Neuronal stem cell (in vitro differentiated cells): ENCODE measurements around the gene CLDN6.

ENCODE experiments used
- DNase-seq: peaks from one replicate; pipeline ENCODE4 v3.0.0-alpha.2; 2013; ENCODE audit warnings: low spot score
- H2AFZ ChIP-seq: one replicate; pipeline ENCODE4 v1.6.1; 2013; ENCODE audit warnings: mild to moderate bottlenecking, low read length, inconsistent platforms
- H2AK5ac ChIP-seq: 2 replicates; pipeline ENCODE4 v1.6.1; 2013; ENCODE audit warnings: low read depth, mild to moderate bottlenecking, inconsistent platforms, low read length, moderate library complexity, mixed read lengths
- H2BK120ac ChIP-seq: 2 replicates; pipeline ENCODE4 v1.6.1; 2013; ENCODE audit warnings: low read depth, mild to moderate bottlenecking, inconsistent platforms, low read length, moderate library complexity, mixed read lengths
- H2BK12ac ChIP-seq: one replicate; pipeline ENCODE4 v1.6.1; 2013; ENCODE audit warnings: low read length, inconsistent platforms
- H2BK15ac ChIP-seq: 2 replicates; pipeline ENCODE4 v1.6.1; 2013; ENCODE audit warnings: mild to moderate bottlenecking, low read length, inconsistent platforms, mixed read lengths
- H2BK5ac ChIP-seq: one replicate; pipeline ENCODE4 v1.6.1; 2013; ENCODE audit warnings: inconsistent platforms, mild to moderate bottlenecking, low read length, moderate library complexity
- H3K14ac ChIP-seq: one replicate; pipeline ENCODE4 v1.6.1; 2013; ENCODE audit warnings: low read length, inconsistent platforms
- H3K18ac ChIP-seq: 2 replicates; pipeline ENCODE4 v1.6.1; 2013; ENCODE audit warnings: low read length, inconsistent platforms
- H3K23ac ChIP-seq: 2 replicates; pipeline ENCODE4 v1.6.1; 2013; ENCODE audit warnings: low read depth, mild to moderate bottlenecking, mixed read lengths, low read length, inconsistent platforms; ENCODE audit not compliant: poor library complexity
- H3K27ac ChIP-seq: replicated peaks from 3 replicates; pipeline ENCODE4 v1.5.1; 2013; ENCODE audit warnings: low read length, inconsistent platforms
- H3K27me3 ChIP-seq, 3 experiments: 2 replicates each; pipeline ENCODE4 v1.6.1; 2013; ENCODE audit warnings: low read length in 3 of 3, mild to moderate bottlenecking in 2 of 3, inconsistent platforms in 1 of 3, low read depth in 1 of 3, mixed read lengths in 1 of 3, moderate library complexity in 1 of 3; ENCODE audit not compliant: control insufficient read depth in 3 of 3, insufficient read depth in 3 of 3
- H3K36me3 ChIP-seq, 2 donors: replicated peaks in 1 of 2; 2 replicates each; pipeline ENCODE4 v1.6.1; 2013; ENCODE audit warnings: low read length in 2 of 2; ENCODE audit not compliant: control insufficient read depth in 2 of 2, insufficient read depth in 2 of 2
- H3K4ac ChIP-seq: 2 replicates; pipeline ENCODE4 v1.6.1; 2013; ENCODE audit warnings: inconsistent platforms, mild to moderate bottlenecking, low read length, moderate library complexity
- H3K4me1 ChIP-seq, 2 donors: 1 replicate in 1 of 2; 2 replicates in 1 of 2; pipeline ENCODE4 v1.6.1; 2013; ENCODE audit warnings: low read length in 2 of 2, low read depth in 1 of 2; ENCODE audit not compliant: control insufficient read depth in 2 of 2, insufficient read depth in 1 of 2
- H3K4me2 ChIP-seq: one replicate; pipeline ENCODE4 v1.6.1; 2013; ENCODE audit warnings: mild to moderate bottlenecking, low read length, inconsistent platforms; ENCODE audit not compliant: insufficient read depth, poor library complexity, severe bottlenecking
- H3K4me3 ChIP-seq, 2 donors: 2 replicates each; pipeline ENCODE4 v1.5.1; 2013; ENCODE audit warnings: low read length in 2 of 2, mild to moderate bottlenecking in 2 of 2, inconsistent platforms in 1 of 2, moderate library complexity in 1 of 2
- H3K79me1 ChIP-seq: one replicate; pipeline ENCODE4 v1.6.1; 2013; ENCODE audit warnings: low read depth, mild to moderate bottlenecking, inconsistent platforms, low read length, moderate library complexity
- H3K9ac ChIP-seq: one replicate; pipeline ENCODE4 v1.6.1; 2013; ENCODE audit warnings: mild to moderate bottlenecking, low read depth, low read length, inconsistent platforms; ENCODE audit not compliant: poor library complexity
- H3K9me3 ChIP-seq, 2 donors: replicated peaks in 1 of 2; 2 replicates each; pipeline versions ENCODE3 to v1.6.1; 2013; ENCODE audit warnings: low read length in 2 of 2, mild to moderate bottlenecking in 2 of 2, inconsistent platforms in 1 of 2, low read depth in 1 of 2, mixed read lengths in 1 of 2, moderate library complexity in 1 of 2; ENCODE audit not compliant: control insufficient read depth in 2 of 2, insufficient read depth in 1 of 2
- H4K8ac ChIP-seq: one replicate; pipeline ENCODE4 v1.6.1; 2013; ENCODE audit warnings: low read depth, mild to moderate bottlenecking, inconsistent platforms, low read length, moderate library complexity
- H4K91ac ChIP-seq: one replicate; pipeline ENCODE4 v1.6.1; 2013; ENCODE audit warnings: low read length, low read depth, mild to moderate bottlenecking, inconsistent platforms; ENCODE audit not compliant: poor library complexity
- WGBS, 2 donors: extraction: QIAGEN DNeasy Blood & Tissue Kit; methylation state at CpG; one replicate each; pipeline ENCODE4 v1.1.7; 2013; ENCODE audit warnings: missing lambda C conversion rate in 2 of 2, mixed read lengths in 1 of 2; ENCODE audit not compliant: insufficient read length in 2 of 2, insufficient replicate concordance in 1 of 2; ENCODE audit errors: extremely low coverage in 2 of 2; 5-methylcytosine and 5-hydroxymethylcytosine counted together

CLDN6 gene

GRCh38 chr16:2967721-2968161, 50.2 kb downstream of the CLDN6 start:
- H3K79me1 ChIP-seq = peaks cover 17% of the 10 kb centered on the region
- H3K9me3 ChIP-seq = no peaks in the 10 kb centered on the region
- H2BK120ac ChIP-seq = no peak overlapping the region
- no peak overlapping the region for H3K18ac ChIP-seq
- H3K4me1 ChIP-seq = peaks cover 21 to 22% of the 10 kb centered on the region in 2 donors
- no peak overlapping the region for H4K8ac ChIP-seq
- H4K91ac ChIP-seq = no peak overlapping the region
- H3K9ac ChIP-seq = no peak overlapping the region
- no peak overlapping the region for H2BK15ac ChIP-seq
- H3K27ac ChIP-seq = no peak overlapping the region
- peaks cover 7 to 20% of the 10 kb centered on the region in 2 donors for H3K36me3 ChIP-seq
- peaks cover 0 to 31% (median 13%) of the 10 kb centered on the region in 3 experiments for H3K27me3 ChIP-seq
- H3K4me3 ChIP-seq = no peak overlapping the region
- H3K23ac ChIP-seq = no peak overlapping the region
- no peak for DNase-seq
- no peak overlapping the region for H2AFZ ChIP-seq
- H3K4ac ChIP-seq = no peak overlapping the region
- no CpG with 5 or more reads among the region's 33 CpGs for WGBS, 2 donors
- no peak overlapping the region for H3K4me2 ChIP-seq
- no peak overlapping the region for H2AK5ac ChIP-seq
- H2BK12ac ChIP-seq = no peak overlapping the region
- H3K14ac ChIP-seq = no peak overlapping the region
- H2BK5ac ChIP-seq = no peak overlapping the region

GRCh38 chr16:2967211-2967631, 50.8 kb downstream of the CLDN6 start:
- no peak overlapping the region for H2BK5ac ChIP-seq
- H3K79me1 ChIP-seq = peaks cover 17% of the 10 kb centered on the region
- H2BK15ac ChIP-seq = no peak overlapping the region
- H3K14ac ChIP-seq = no peak overlapping the region
- H3K4ac ChIP-seq = no peak overlapping the region
- no peak overlapping the region for H2BK120ac ChIP-seq
- H3K4me3 ChIP-seq = no peak overlapping the region
- peaks cover 0 to 37% (median 18%) of the 10 kb centered on the region in 3 experiments for H3K27me3 ChIP-seq
- H3K9me3 ChIP-seq = no peaks in the 10 kb centered on the region
- peak overlapping the region; percentile 22 for H2BK12ac ChIP-seq
- no peak overlapping the region for H3K9ac ChIP-seq
- H3K36me3 ChIP-seq = peaks cover 4 to 15% of the 10 kb centered on the region in 2 donors
- H3K18ac ChIP-seq = no peak overlapping the region
- H3K23ac ChIP-seq = no peak overlapping the region
- no peak overlapping the region for H3K4me2 ChIP-seq
- no peak overlapping the region for H3K27ac ChIP-seq
- H2AK5ac ChIP-seq = no peak overlapping the region
- H4K8ac ChIP-seq = no peak overlapping the region
- no peak overlapping the region for H4K91ac ChIP-seq
- no peak for DNase-seq
- no CpG with 5 or more reads among the region's 51 CpGs for WGBS, 2 donors
- H2AFZ ChIP-seq = no peak overlapping the region
- peaks cover 21 to 25% of the 10 kb centered on the region in 2 donors for H3K4me1 ChIP-seq

- H2AK5ac ChIP-seq = no peak overlapping the region
- H3K4ac ChIP-seq = no peak overlapping the region
- no peak overlapping the region for H2BK5ac ChIP-seq
- no peak overlapping the region for H4K8ac ChIP-seq
- H3K4me2 ChIP-seq = no peak overlapping the region
- no peak for DNase-seq
- H2AFZ ChIP-seq = no peak overlapping the region
- H3K9me3 ChIP-seq = no peaks in the 10 kb centered on the region
- no peak overlapping the region for H3K14ac ChIP-seq
- no peak overlapping the region for H3K18ac ChIP-seq
- H3K9ac ChIP-seq = no peak overlapping the region
- H2BK15ac ChIP-seq = no peak overlapping the region
- H3K4me1 ChIP-seq = peaks cover 21 to 25% of the 10 kb centered on the region in 2 donors
- H3K4me3 ChIP-seq = no peak overlapping the region
- H3K36me3 ChIP-seq = peaks cover 3 to 11% of the 10 kb centered on the region in 2 donors
- no peak overlapping the region for H2BK12ac ChIP-seq
- no CpG with 5 or more reads among the region's 46 CpGs for WGBS, 2 donors
- H3K23ac ChIP-seq = no peak overlapping the region
- H3K79me1 ChIP-seq = peaks cover 17% of the 10 kb centered on the region
- H3K27me3 ChIP-seq = peaks cover 0 to 40% (median 20%) of the 10 kb centered on the region in 3 experiments
- no peak overlapping the region for H4K91ac ChIP-seq
- no peak overlapping the region for H3K27ac ChIP-seq
- H2BK120ac ChIP-seq = no peak overlapping the region
These were observed 51.2 kb downstream of the CLDN6 start for GRCh38 chr16:2966808-2967191.

GRCh38 chr16:2966043-2966807, 51.8 kb downstream of the CLDN6 start:
- Histone ChIP-seq H3K4me3 (no peak overlapping the region), H2BK5ac (no peak overlapping the region), H3K36me3 (peaks cover 1 to 5% of the 10 kb centered on the region in 2 donors), H4K8ac (no peak overlapping the region), H3K4me2 (no peak overlapping the region), H2BK15ac (no peak overlapping the region), H3K23ac (peak overlapping the region; percentile 89), H3K14ac (peak overlapping the region; percentile 38), H2AK5ac (no peak overlapping the region), H3K9me3 (no peaks in the 10 kb centered on the region), H3K18ac (no peak overlapping the region), H3K4me1 (peaks cover 21 to 25% of the 10 kb centered on the region in 2 donors), H3K4ac (no peak overlapping the region), H2BK120ac (no peak overlapping the region), H3K27ac (no peak overlapping the region), H3K27me3 (peaks cover 0 to 40% (median 20%) of the 10 kb centered on the region in 3 experiments), H2AFZ (no peak overlapping the region), H3K9ac (no peak overlapping the region), H3K79me1 (peaks cover 16% of the 10 kb centered on the region), H4K91ac (no peak overlapping the region), H2BK12ac (no peak overlapping the region)
- no peak for DNase-seq
- no CpG with 5 or more reads among the region's 39 CpGs for WGBS, 2 donors
